Vagina (tissue), 2 donors: Measurements from ENCODE around the gene TRPM4.

ENCODE experiments used
- POLR2A ChIP-seq, 2 donors: fragments of 450-650 bp; IDR thresholded peaks; one replicate each; pipeline ENCODE4 v1.6.1; 2017; ENCODE audit warnings: antibody characterized with exemption in 2 of 2, mild to moderate bottlenecking in 2 of 2, moderate library complexity in 2 of 2
- TF ChIP-seq, protein P1 (sequence below), 3 experiments: fragments of 450-650 bp in 2 of 3; fragments of 200-600 bp in 1 of 3; sonication (generic) in 1 of 3; IDR thresholded peaks; one replicate each; pipeline ENCODE4 v1.5.1; 2017 to 2019; ENCODE audit warnings: antibody characterized with exemption in 3 of 3, mild to moderate bottlenecking in 2 of 3, moderate library complexity in 2 of 3

DNA sequence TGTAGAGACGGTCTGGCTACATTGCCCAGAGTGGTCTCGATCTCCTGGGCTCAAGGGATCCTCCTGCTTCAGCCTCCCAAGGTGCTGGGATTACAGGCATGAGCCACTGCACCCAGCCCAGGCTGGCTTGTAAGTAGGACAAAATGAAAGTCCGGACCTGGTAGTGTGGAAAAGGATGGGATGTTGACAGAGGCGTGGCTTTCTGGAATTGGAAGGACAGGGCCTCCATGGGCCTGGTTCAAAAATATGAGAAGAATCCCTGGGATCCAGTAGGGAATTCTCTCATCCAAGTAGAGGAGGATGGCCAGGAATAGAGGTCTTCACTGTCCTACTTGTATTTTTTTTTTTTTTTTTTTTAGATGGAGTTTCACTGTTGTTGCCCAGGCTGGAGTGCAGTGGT is 64.9 kb downstream of the TRPM4 start:
- TF ChIP-seq, protein P1, sequence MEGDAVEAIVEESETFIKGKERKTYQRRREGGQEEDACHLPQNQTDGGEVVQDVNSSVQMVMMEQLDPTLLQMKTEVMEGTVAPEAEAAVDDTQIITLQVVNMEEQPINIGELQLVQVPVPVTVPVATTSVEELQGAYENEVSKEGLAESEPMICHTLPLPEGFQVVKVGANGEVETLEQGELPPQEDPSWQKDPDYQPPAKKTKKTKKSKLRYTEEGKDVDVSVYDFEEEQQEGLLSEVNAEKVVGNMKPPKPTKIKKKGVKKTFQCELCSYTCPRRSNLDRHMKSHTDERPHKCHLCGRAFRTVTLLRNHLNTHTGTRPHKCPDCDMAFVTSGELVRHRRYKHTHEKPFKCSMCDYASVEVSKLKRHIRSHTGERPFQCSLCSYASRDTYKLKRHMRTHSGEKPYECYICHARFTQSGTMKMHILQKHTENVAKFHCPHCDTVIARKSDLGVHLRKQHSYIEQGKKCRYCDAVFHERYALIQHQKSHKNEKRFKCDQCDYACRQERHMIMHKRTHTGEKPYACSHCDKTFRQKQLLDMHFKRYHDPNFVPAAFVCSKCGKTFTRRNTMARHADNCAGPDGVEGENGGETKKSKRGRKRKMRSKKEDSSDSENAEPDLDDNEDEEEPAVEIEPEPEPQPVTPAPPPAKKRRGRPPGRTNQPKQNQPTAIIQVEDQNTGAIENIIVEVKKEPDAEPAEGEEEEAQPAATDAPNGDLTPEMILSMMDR (IDR thresholded peaks at IDR 0.05) = no peak
- TF ChIP-seq POLR2A (IDR thresholded peaks at IDR 0.05) = no peak
